Measurements from ENCODE around the gene PRKAR2A. TPM values are rescaled to one million over a fixed set of nuclear protein-coding genes. Genes with fewer than 3 reads are reported as not detected.
A peak's percentile ranks its signal among the peaks of the same experiment; 100 is the strongest.

The PRKAR2A gene
- polyA plus RNA-seq, 1 of the 3 experiments (the other 2 are of a cell fraction): 5.2 TPM

DNA sequence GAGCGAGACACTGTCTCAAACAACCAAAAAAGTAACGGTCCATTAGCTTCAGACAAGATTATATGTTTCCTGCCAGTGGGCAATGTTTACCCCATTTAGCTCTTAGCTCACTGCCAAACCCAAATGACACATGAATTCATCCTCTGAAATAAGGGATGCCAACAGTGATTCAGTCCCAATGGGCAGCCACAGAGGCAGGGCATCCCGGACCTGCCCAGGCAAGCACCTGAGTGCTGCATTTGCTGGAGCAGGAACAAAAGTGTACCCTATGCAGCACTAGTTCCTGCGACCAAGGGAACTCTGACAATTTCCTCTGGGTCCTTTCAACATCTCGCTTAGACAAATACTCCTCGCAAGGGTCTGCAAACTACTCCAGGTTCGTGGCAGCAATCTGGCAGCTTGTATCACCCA, 138.6 kb downstream of the PRKAR2A start:
- no peaks in the 10 kb centered on the region for H3K27me3 ChIP-seq (ENCODE audit: insufficient read depth)
- peaks cover 21 to 64% of the 10 kb centered on the region in 2 experiments for H3K36me3 ChIP-seq (replicated peaks in 1 of 2; ENCODE audit: control insufficient read depth in 1 of 2, insufficient read depth in 2 of 2, low read length in 1 of 2)
- no peaks in the 10 kb centered on the region for H3K9me3 ChIP-seq
- no peak for DNase-seq
- H3K79me2 ChIP-seq (ENCODE audit: insufficient read depth): peaks cover 100% of the 10 kb centered on the region
- H4K20me1 ChIP-seq (ENCODE audit: insufficient read depth): peaks cover 98% of the 10 kb centered on the region
- no peak overlapping the region for H3K4me3 ChIP-seq (ENCODE audit: low read depth in 2 of 2, low read length in 1 of 2)
- ChIA-PET CTCF (interaction anchor here (1.4 to 3.3 kb wide), 3 partner anchors 11 to 31 kb away, joined by 3 to 10 read pairs (median 4); no protein-coding TSS in a partner anchor), POLR2A (interaction anchor here (1.4 kb wide), 1 partner anchor 8 kb away, joined by 4 read pairs; the partner anchor contains the start of gene IP6K2)
- H3K9ac ChIP-seq: no peak overlapping the region
- TF ChIP-seq RXRA (IDR thresholded peaks at IDR 0.05; ENCODE audit: borderline replicate concordance, low read depth) (no peak), TCF12 (IDR thresholded peaks at IDR 0.05) (no peak), EZH2phosphoT487 (IDR thresholded peaks at IDR 0.05; ENCODE audit: borderline replicate concordance, low read depth) (no peak), FOSL2 (IDR thresholded peaks at IDR 0.05; ENCODE audit: borderline replicate concordance, low read depth) (no peak), PBX3 (IDR thresholded peaks at IDR 0.05) (no peak; the same call in 1 of the 2 replicates), USF2 (IDR thresholded peaks at IDR 0.05; ENCODE audit: borderline replicate concordance, low read depth, low read length) (no peak), JUND (IDR thresholded peaks at IDR 0.05) (no peak), SIN3A (IDR thresholded peaks at IDR 0.05; ENCODE audit: borderline replicate concordance, low read depth, low read length) (no peak), EP300 (IDR thresholded peaks at IDR 0.05; ENCODE audit: borderline replicate concordance in 1 of 2, low read depth in 1 of 2, low read length in 1 of 2) (no peak), RAD21 (IDR thresholded peaks at IDR 0.05; ENCODE audit: low read length) (no peak), GATA2 (CRISPR knock-in tag; IDR thresholded peaks at IDR 0.05) (no peak), MXI1 (IDR thresholded peaks at IDR 0.05; ENCODE audit: low read depth, low read length) (no peak), NFIC (IDR thresholded peaks at IDR 0.05; ENCODE audit: borderline replicate concordance) (no peak)
- H3K9me2 ChIP-seq: no peaks in the 10 kb centered on the region
- H2AFZ ChIP-seq (ENCODE audit: low read depth): no peak overlapping the region
- 73% methylated on average over 7 of the region's 7 CpGs for WGBS (ENCODE audit: low lambda C conversion rate)
- H3K4me1 ChIP-seq (ENCODE audit: control insufficient read depth in 1 of 2, insufficient read depth in 2 of 2, low read depth in 1 of 2, low read length in 1 of 2): peaks cover 0 to 3% of the 10 kb centered on the region in 2 experiments; a peak in 2 of 4 replicates
- peaks cover 26% of the 10 kb centered on the region for H3F3A ChIP-seq (replicated peaks; ENCODE audit: insufficient read depth)
- peak overlapping the region; percentile 18 for H3K4me2 ChIP-seq
- peak overlapping the region; percentile 2 to 42; a peak in 3 of 4 replicates for H3K27ac ChIP-seq (ENCODE audit: low read depth in 2 of 2, low read length in 1 of 2)

- Histone ChIP-seq H3K4me3 (ENCODE audit: low read depth in 2 of 2, low read length in 1 of 2) (no peak overlapping the region), H3K36me3 (replicated peaks in 1 of 2; ENCODE audit: control insufficient read depth in 1 of 2, insufficient read depth in 2 of 2, low read length in 1 of 2) (peaks cover 21 to 61% of the 10 kb centered on the region in 2 experiments), H3K27ac (ENCODE audit: low read depth in 2 of 2, low read length in 1 of 2) (peak overlapping the region in 1 of 2 experiments; percentile 42; a peak in 2 of 4 replicates), H4K20me1 (ENCODE audit: insufficient read depth) (peaks cover 98% of the 10 kb centered on the region), H3K4me2 (peak overlapping the region; percentile 18; the same call in 1 of the 2 replicates), H3K4me1 (ENCODE audit: control insufficient read depth in 1 of 2, insufficient read depth in 2 of 2, low read depth in 1 of 2, low read length in 1 of 2) (peaks cover 0 to 3% of the 10 kb centered on the region in 2 experiments; a peak in 2 of 4 replicates), H3K79me2 (ENCODE audit: insufficient read depth) (peaks cover 100% of the 10 kb centered on the region), H3K9me2 (no peaks in the 10 kb centered on the region), H3K9ac (no peak overlapping the region), H3K9me3 (no peaks in the 10 kb centered on the region), H2AFZ (ENCODE audit: low read depth) (no peak overlapping the region), H3F3A (replicated peaks; ENCODE audit: insufficient read depth) (peaks cover 26% of the 10 kb centered on the region), H3K27me3 (ENCODE audit: insufficient read depth) (no peaks in the 10 kb centered on the region)
- 69% methylated on average over 2 of the region's 2 CpGs for WGBS (ENCODE audit: low lambda C conversion rate)
- no peak for TF ChIP-seq EZH2phosphoT487 (IDR thresholded peaks at IDR 0.05; ENCODE audit: borderline replicate concordance, low read depth)
- no peak for TF ChIP-seq YY1 (IDR thresholded peaks at IDR 0.05; ENCODE audit: low read depth)
- no peak for TF ChIP-seq GATA2 (CRISPR knock-in tag; IDR thresholded peaks at IDR 0.05)
- no peak for TF ChIP-seq REST (IDR thresholded peaks at IDR 0.05; ENCODE audit: low read depth, low read length)
- TF ChIP-seq POLR2AphosphoS5 (IDR thresholded peaks at IDR 0.05; ENCODE audit: low read depth, low read length): 0 out of 2 replicates have a peak, but pooled peaks have one; percentile 4
- no peak for DNase-seq
- ChIA-PET POLR2A (interaction anchor here (1.4 kb wide), 1 partner anchor 8 kb away, joined by 4 read pairs; the partner anchor contains the start of gene IP6K2), CTCF (interaction anchor here (1.4 to 3.3 kb wide), 3 partner anchors 11 to 31 kb away, joined by 3 to 10 read pairs (median 4); no protein-coding TSS in a partner anchor)
Measured at GRCh38 chr3:48708481-48708889, 139.2 kb downstream of the PRKAR2A start.
